MCF 10A (cell line): ENCODE data around the gene EXOC6. TPM values are rescaled to one million over a fixed set of nuclear protein-coding genes. Genes with fewer than 3 reads are reported as not detected.

Experiments used
- BruUV-seq: library from RNA; stranded (reverse); fragments of 400-500 nt; replicated peaks from 2 replicates; lab custom pipeline; 2021; lab: Mats Ljungman, UMichigan
- CTCF ChIA-PET: fragments of 300-600 bp; sonication (Branson Sonifier 250); formaldehyde crosslinking; extraction: SDS; loops from one replicate; lab custom pipeline; 2021; ENCODE audit warnings: antibody characterized with exemption, inconsistent platforms; lab: Yijun Ruan, JAX
- POLR2A ChIA-PET: fragments of 300-600, 350-650 bp; sonication (Branson Sonifier 250); formaldehyde crosslinking; extraction: SDS; loops from one replicate; lab custom pipeline; 2020; ENCODE audit warnings: antibody characterized with exemption, inconsistent platforms; lab: Yijun Ruan, JAX
- DNase-seq: peaks from one replicate; pipeline ENCODE4 v3.0.0-alpha.2; 2018; ENCODE audit not compliant: unreplicated experiment
- H3K27ac Mint-ChIP-seq: one replicate; pipeline ENCODE4 v1.8.0; 2022; ENCODE audit warnings: mild to moderate bottlenecking, low read depth, mixed read lengths; ENCODE audit not compliant: unreplicated experiment
- H3K27me3 Mint-ChIP-seq: one replicate; pipeline ENCODE4 v1.8.0; 2022; ENCODE audit warnings: mixed read lengths; ENCODE audit not compliant: insufficient read depth, unreplicated experiment
- H3K36me3 Mint-ChIP-seq: one replicate; pipeline ENCODE4 v1.8.0; 2022; ENCODE audit warnings: mild to moderate bottlenecking, moderate library complexity, mixed read lengths; ENCODE audit not compliant: insufficient read depth, unreplicated experiment
- H3K4me1 Mint-ChIP-seq: one replicate; pipeline ENCODE4 v1.8.0; 2022; ENCODE audit warnings: mixed read lengths; ENCODE audit not compliant: insufficient read depth, unreplicated experiment
- H3K4me3 Mint-ChIP-seq: one replicate; pipeline ENCODE4 v1.8.0; 2022; ENCODE audit warnings: mild to moderate bottlenecking, moderate library complexity, mixed read lengths; ENCODE audit not compliant: unreplicated experiment
- H3K9me3 Mint-ChIP-seq: one replicate; pipeline ENCODE4 v1.8.0; 2022; ENCODE audit warnings: mixed read lengths; ENCODE audit not compliant: unreplicated experiment
- CTCF ChIP-seq: fragments of 200-600 bp; IDR thresholded peaks from one replicate; pipeline ENCODE4 v1.8.0; 2022; ENCODE audit warnings: antibody characterized with exemption, mild to moderate bottlenecking; ENCODE audit not compliant: unreplicated experiment
- intact Hi-C: fragments of 100-400 bp; cut with micrococcal nuclease; formaldehyde crosslinking; loops from 2 replicates; pipeline ENCODE4 v1.14.1; 2022
- total RNA-seq: library from RNA; stranded (reverse); gene quantifications from 2 replicates; pipeline ENCODE4 v1.2.3, GENCODE V29; 2022

EXOC6 gene
- total RNA-seq, 1 experiment from 2014 or later = 6.6 TPM

GRCh38 chr10:92995509-92995908, 147.2 kb downstream of the EXOC6 start:
- no peaks in the 10 kb centered on the region for H3K36me3 Mint-ChIP-seq
- no peak overlapping the region for H3K27ac Mint-ChIP-seq
- H3K27me3 Mint-ChIP-seq = no peaks in the 10 kb centered on the region
- no peaks in the 10 kb centered on the region for H3K4me1 Mint-ChIP-seq
- BruUV-seq = no TSS peak
- intact Hi-C loops = no loop called here
- TF ChIP-seq CTCF = no peak
- CTCF ChIA-PET = interaction anchor here (0.7 to 1.6 kb wide), 2 partner anchors 11 to 44 kb away, joined by 3 to 9 read pairs; no protein-coding TSS in a partner anchor
- POLR2A ChIA-PET = interaction anchor here (0.6 kb wide), 1 partner anchor 1935 kb away, joined by 3 read pairs; no protein-coding TSS in a partner anchor
- no peak for DNase-seq
- no peaks in the 10 kb centered on the region for H3K9me3 Mint-ChIP-seq
- H3K4me3 Mint-ChIP-seq = no peak overlapping the region

- POLR2A ChIA-PET = interaction anchor here (1.6 kb wide), 1 partner anchor 9 kb away, joined by 4 read pairs; no protein-coding TSS in a partner anchor
- CTCF ChIA-PET = interaction anchor here (1.3 to 2.8 kb wide), 3 partner anchors 9 to 82 kb away, joined by 5 to 18 read pairs (median 8); no protein-coding TSS in a partner anchor
- Mint-ChIP-seq H3K4me3 (no peak overlapping the region), H3K4me1 (no peaks in the 10 kb centered on the region), H3K9me3 (no peaks in the 10 kb centered on the region), H3K27me3 (no peaks in the 10 kb centered on the region), H3K27ac (no peak overlapping the region), H3K36me3 (no peaks in the 10 kb centered on the region)
- DNase-seq = no peak
- BruUV-seq = no TSS peak
- no peak for TF ChIP-seq CTCF
- intact Hi-C loops = no loop called here
Measured at GRCh38 chr10:92997620-92998019, 149.3 kb downstream of the EXOC6 start.

- no peaks in the 10 kb centered on the region for H3K9me3 Mint-ChIP-seq
- no peaks in the 10 kb centered on the region for H3K36me3 Mint-ChIP-seq
- intact Hi-C loops = no loop called here
- H3K4me3 Mint-ChIP-seq = no peak overlapping the region
- no peaks in the 10 kb centered on the region for H3K4me1 Mint-ChIP-seq
- H3K27me3 Mint-ChIP-seq = no peaks in the 10 kb centered on the region
- no peak overlapping the region for H3K27ac Mint-ChIP-seq
- ChIA-PET CTCF (interaction anchor here (0.7 to 2.8 kb wide), 3 partner anchors 7 to 513 kb away, joined by 3 to 18 read pairs (median 5); no protein-coding TSS in a partner anchor), POLR2A (interaction anchor here (0.7 to 1.0 kb wide), 2 partner anchors 113 to 364 kb away, joined by 3 to 4 read pairs; no protein-coding TSS in a partner anchor)
- no TSS peak for BruUV-seq
- no peak for DNase-seq
- TF ChIP-seq CTCF = no peak
Measured at GRCh38 chr10:92999191-92999590, 150.9 kb downstream of the EXOC6 start.

- Mint-ChIP-seq H3K9me3 (no peaks in the 10 kb centered on the region), H3K36me3 (no peaks in the 10 kb centered on the region), H3K27me3 (no peaks in the 10 kb centered on the region), H3K4me3 (no peak overlapping the region), H3K27ac (no peak overlapping the region), H3K4me1 (peaks cover 7% of the 10 kb centered on the region)
- ChIA-PET POLR2A (interaction anchor here (0.7 to 1.0 kb wide), 3 partner anchors 34 to 171 kb away, joined by 3 read pairs; no protein-coding TSS in a partner anchor), CTCF (interaction anchor here (0.6 to 5.5 kb wide), 36 partner anchors 9 to 722 kb away, joined by 3 to 56 read pairs (median 6); no protein-coding TSS in a partner anchor)
- BruUV-seq = no TSS peak
- intact Hi-C loops = loop anchor here (1.0 to 10.0 kb wide), 6 partner anchors 33 to 508 kb away; partner anchors contain the start of gene CYP26A1
- peak; percentile 68 for TF ChIP-seq CTCF
- peak; percentile 67 for DNase-seq
Measured at GRCh38 chr10:93006435-93007039, 158.2 kb downstream of the EXOC6 start.
